HG02970 (cell line): ENCODE results near the gene PIEZO2.

Experiments used
- ATAC-seq: cut with Tn5 transposase; IDR thresholded peaks from one replicate; pipeline ENCODE4 v1.9.1; 2021; ENCODE audit warnings: mild to moderate bottlenecking, moderate library complexity, moderate number of reproducible peaks; ENCODE audit not compliant: unreplicated experiment, low FRiP score

PIEZO2 gene

DNA sequence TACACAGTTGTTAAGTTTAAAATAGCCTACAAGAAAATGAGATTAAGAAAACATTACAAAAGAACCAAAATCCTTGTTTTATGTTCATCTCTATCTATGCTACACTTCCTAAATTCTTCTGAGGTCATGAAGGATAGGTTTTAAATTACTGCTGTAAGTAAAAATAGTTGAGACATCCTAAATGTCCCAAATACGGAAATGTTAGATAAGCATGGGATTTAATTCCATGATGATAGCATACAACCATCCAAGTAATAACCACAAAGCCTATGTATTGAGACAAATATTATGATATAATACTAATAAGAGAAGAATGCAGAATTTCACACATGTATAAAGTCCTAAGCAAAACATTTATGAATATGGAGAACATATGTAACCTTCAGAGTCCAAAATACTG, 34.1 kb downstream of the PIEZO2 start:
- no peak for ATAC-seq

DNA sequence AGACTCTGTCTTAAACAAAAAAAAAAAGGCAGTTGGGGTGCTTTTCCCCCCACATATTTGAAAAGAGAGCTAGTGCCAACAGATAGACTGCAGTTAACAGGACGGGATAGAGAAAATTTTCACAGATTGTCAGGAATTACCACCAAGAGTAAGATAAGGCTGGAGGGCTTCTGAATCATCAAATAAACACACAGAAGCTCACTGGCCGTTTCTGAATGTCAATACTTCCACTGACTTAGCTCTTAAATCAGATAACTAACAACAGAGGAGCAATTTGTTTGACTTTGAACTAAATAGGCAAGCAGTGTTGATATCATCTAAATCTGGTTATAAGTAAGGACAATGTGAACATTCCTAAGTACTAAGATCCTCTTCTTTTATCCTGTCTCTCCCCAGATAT, 34.7 kb downstream of the PIEZO2 start:
- no peak for ATAC-seq

DNA sequence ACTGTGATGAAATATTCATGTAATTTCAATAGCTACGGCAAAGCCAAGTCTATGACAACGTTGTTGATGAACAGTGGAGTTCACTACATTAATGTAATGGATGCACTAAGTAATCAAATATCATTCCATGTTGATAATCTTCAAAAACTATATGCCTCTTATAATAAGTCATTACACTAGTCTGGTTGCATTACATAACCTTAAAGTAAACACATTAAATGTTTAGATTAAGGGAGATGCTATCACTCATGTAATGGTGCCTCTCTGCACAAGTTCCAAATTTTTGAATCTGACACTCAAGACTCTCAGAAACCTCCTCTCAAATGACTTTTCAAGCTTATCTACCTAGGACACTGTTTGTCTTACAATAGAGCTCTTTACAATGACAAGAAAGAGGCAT, 35.4 kb downstream of the PIEZO2 start:
- no peak for ATAC-seq

DNA sequence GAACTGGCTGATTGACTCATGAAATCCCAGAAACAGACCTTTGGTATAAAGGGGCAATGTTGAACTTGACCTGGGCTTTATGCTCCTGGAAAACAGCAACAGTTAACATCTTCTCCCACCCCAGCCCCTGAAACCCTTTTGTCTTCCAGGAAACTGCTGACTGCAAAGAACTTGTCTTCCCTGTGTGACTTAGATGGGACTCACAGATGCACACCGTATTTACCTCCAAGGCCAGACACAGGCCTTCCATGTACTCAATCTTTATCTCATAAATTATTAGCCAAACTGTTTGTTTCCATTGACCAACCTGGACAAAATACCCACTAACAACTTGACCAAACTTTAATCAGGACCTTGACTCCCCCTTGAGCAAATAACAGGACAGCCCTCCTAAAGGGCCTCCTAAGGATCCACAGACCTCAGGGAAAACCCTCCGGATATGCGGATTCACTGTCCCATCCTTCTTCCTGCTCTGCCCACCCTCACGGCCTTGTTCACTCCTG, 36.3 kb downstream of the PIEZO2 start:
- no peak for ATAC-seq

DNA sequence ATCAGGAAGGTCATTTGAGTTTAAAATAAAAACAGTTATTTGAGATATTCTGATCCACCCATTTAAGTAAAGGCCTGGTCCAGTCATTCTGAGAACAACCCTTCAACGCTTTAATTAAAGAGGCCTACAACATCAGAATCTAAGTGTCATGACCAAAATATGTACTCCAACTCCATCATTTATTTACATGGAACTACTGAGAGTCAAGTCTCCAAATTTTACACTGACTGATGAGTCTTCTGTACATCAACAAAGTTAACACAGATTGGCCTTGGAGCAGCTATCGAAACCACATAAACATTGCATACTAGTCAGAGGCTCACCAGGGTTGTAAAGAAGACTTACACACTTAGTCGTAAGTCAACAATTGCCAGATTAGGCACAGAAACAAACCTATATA, 37.1 kb downstream of the PIEZO2 start:
- ATAC-seq: no peak

DNA sequence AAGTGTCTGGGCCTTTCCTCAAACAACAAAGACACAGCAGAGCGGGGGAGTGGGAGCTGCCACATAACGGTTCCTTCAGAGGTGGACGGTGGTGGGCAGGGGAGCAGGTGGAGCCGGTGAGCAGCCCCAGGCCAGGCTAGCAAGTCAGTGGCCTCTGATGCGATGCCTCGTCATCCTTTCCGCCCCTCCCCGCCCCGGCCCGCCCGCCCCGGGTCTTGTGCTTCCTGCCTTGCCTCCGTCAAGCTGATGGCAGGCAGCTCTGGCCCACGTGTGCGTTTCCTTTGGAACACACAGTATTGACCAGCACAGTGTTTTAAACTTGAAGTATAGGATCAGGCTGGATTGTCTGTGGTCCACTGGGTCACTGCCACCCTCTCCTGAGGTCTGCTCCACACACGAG, 38.9 kb downstream of the PIEZO2 start:
- ATAC-seq: no peak

DNA sequence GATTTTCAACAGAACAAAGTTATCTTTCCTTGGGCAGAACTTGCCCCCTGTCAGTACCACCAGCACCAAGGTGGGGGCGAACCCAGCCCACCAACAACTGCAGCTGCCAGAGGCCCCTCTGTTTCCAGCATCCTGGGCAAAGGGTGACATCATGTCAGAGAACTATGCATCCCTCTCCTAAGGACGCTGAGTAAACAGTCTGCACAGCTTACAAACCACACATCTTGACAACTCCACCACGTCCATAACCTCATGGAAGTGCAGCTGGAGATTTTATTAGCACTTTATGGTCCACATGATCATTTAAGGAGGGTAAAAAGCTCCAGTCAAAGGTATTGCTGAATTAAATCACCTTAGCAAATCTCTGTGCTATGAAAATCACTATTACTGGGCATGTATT, 40.4 kb downstream of the PIEZO2 start:
- no peak for ATAC-seq

DNA sequence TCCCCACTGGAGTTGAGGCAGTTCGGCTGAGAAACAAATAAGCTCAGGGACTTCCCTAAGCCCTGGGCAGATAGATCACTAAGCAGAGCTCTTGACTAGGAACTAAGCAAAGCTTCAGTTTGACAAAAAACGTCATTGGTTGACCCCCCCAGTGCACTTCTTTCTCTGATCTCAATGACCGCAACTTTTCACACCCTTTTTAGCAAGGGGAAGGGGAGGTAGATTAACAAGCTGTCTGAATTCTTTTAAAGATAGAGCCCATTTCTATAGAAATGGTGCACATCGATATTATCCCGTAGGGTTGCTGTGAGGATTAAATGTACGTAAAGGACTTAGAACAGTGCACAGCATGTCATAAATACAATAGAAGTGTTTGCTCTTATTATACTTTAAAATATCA, 42.5 kb downstream of the PIEZO2 start:
- no peak for ATAC-seq

DNA sequence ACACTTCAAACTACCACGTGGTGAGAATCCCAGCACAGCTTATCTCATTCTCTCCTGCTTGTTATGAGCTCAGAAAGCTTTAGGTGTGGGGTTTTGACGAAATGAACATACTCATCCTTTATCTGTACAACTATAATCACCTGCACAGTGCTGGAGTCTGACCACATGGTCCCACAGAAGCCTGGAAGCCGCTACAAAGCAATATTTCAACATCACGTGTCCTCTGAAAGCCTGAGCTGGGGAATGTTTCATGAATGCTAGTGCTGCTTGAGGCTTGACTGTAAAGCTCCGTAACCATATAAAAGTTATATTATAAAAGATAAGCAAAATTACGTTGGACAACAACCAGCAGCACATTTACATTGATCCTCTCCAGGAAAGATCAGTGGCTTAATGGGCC, 43.9 kb downstream of the PIEZO2 start:
- ATAC-seq: no peak

DNA sequence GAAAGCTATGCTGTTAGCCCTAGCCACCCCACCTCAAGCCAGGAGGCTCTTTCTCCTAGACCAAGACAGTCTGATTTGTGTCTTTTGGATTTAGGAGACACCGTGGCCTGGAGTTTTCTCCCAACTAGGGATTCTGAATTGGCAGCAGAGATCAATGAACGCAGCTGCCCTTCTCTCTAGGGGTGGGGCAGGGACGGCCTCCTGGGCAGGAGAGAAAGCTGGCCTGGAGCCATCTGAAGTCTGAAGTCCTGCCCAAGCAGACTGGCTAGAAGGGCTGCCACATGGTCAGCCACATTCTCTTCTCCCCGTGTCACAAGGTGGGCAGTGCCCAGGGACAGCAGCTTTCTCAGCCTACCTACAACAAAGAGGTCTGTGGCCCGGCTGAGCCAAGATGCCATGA, 45.1 kb downstream of the PIEZO2 start:
- ATAC-seq: no peak

DNA sequence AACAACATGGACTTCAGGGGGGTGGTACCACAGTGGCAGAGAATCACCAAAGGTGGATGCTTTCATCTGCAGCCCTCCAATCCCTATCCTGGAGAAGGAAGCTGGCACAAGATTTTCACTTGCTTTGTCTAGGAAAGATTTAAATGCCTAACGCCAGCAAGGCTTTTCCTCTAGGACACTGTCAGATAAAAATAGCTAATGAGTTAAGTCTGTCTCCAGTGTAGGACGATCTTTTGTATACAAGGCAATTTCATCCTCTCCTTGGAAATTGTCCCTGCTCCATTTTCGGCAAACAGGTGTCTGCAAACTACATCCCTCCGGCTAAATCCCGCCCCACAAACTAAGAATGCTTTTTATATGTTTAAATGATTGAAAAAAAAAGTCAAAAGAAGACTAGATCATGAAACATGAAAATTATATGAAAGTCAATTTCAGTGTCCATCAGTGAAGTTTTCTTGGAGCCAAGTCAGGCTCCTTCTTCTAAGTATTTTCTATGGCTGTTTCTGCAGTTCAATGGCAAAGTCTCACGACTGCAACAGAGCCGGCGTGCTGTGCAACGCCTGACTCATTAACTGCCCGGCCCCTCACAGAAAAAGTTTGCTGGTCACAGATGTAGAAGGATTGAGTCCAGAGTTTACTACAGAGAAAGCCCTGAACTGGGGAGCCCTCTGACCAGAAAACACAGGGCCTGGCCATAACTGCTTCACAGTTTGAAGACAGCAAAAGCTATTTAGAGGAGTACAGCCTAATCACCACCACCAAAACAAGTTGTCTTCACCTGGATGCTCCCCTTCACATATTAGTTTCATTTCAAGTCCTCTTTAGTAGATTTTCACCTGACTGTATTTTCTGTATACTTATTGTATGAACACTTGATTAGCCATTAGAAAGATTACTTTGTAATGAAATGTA, 52.3 kb downstream of the PIEZO2 start:
- no peak for ATAC-seq

DNA sequence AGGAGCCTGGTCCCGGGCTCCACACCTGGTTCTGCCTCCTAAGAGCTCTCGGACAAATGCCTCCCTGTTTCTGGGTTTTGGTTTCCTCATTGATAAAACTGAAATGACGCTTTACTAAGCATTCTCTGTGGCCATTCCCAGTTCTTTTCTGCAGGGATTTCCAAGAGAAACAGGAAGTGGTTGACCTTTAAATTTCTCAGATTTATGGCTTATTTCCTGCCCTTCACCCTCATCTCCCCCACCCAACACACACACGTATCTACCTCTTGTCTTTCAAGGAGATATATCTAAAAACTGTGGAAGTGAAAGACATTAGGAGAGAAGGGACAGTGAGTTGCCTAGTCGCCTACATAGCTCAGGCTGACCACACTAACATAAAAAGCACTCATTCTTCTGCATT, 53.0 kb downstream of the PIEZO2 start:
- ATAC-seq: no peak

DNA sequence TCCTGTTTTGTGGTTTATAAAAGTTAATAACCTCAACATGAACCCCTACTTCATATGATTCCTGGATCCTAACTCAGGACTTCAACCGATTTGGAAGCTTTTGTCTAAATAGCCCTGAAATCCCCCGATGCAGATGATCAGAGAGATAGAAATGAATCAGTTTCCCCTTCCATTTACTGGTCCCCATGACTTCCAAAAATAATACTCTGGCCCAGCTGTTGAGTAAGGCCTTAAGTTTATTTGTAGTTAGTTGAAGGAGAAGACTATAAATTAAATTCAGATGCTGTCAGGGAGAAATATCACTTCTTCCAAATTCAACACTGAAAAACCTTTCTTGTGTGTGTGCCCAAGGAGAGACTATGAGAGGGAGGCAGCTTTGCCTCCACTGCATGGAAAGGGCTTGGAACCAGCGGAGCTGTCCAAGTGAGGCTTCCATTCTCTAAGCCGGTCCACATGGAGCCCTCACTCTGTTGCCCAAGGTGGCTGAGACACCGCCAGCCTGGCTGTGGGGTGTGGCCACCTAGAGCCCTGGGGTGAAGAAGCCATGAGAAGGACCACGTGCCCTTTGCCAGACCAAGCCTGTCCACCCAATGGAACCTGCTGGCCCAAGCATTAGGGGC, 53.6 kb downstream of the PIEZO2 start:
- ATAC-seq: no peak

DNA sequence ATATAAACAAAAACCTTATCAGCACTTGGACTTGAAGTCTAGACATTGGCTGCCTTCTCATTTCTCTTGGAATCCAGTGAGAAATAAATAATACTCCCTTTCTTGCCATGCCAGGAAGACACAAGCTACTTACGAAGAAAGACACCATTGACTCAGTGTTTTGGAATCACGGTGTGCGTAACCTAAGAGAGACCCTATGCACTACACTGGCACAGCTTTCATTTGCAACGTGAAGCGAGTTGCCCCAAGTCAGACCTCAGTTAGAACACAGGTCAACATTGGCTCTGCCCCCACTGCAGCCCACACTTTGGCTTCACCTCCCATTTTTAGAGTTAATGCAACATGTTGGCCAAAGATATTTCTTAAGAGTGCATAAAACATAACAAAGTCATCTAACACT, 54.2 kb downstream of the PIEZO2 start:
- no peak for ATAC-seq

DNA sequence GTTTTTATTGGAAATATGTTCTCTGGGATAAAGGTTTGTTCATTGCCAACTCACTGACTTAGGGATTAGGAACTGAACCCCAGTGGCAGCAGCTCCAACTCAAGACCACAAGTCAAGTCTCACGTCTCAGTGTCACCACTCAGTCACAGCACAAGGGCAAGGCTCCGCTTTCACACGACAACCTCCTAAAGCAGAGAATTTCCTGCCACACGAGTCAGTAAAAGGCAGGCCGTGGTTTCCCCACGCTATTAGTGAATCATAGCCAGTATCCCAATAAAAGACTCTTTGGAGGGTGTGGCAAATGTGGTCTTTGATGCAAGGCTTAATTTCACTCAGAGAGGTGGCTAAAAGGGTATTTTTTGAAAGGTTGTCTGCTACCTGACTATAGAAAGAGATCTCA, 57.6 kb downstream of the PIEZO2 start:
- no peak for ATAC-seq

DNA sequence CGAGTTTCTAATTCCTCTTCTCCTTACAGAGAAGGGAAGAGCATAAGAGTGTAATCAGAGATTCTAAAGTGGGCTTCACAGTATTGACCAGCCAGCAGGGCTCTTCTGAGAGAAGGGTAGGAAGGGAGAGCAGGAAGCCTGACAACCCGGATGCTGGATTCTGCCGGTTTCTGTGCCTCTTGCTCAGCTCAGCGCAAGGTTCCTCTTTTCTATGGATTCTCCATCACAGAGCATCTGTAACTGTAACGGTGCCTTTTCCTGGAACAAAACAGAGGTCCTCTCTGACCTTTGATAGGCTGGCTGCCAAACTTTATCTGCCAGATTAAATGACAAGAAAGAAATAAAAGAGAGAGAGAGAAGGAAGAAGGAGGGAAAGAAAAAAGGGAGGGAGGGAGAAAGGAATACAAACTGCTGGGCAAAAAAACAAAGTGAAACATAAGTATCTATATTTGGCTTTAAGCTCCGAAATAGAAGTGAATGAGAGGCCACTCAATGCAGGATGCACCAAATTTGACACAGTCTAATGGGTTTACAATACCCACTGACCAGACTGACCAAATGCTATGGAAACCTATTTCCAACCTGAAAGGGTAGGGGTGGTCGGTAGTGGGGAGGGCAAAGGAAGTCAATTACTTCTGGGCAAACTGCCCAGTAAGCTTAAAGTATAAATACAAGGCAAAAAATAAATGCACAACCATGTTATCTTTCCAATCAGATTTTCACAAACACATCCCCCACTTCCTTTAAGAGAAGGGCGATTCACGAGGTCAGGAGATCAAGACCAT, 59.2 kb downstream of the PIEZO2 start:
- no peak for ATAC-seq

DNA sequence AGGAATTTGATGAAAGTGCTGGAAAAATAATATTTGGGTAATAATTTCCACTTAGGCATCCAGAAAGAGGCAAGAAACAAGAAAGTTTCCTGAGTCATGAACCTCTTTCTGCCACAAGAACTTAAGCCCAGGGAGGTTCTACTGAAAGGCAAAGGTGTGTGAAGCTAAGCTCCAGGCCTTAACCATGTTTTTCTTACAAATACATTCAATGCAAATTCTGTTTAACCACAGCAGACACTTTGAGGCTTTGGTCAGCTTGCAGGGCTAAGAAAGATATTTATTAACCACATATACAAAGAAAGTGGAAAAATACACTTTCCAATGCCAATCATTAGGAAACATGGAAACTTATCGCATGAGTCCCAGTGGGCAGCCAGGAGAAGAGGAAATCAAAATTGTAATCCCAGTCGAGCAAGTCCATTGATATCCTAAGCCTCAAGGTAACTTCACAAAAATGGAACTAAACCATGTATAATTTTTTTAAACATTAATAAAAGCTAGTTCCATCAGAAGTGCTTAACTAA, 68.3 kb downstream of the PIEZO2 start:
- no peak for ATAC-seq

DNA sequence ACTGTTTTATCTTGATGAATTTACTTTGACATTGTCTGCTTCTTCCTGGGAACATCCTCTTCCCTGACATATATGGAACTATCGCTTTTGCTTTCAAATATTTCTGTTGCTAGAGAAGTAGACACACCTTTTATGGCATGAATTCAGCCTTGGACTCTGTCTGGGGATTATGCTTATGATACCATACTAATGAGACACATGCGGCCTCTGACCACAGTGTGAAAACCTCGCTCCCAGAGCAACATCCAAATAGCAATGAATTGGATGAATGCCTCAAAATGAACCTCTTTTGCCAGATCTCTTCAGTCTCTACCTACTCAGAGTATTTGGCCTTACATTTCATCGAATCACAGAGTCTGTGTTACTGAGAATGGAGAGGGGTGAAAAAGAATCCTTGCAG, 70.9 kb downstream of the PIEZO2 start:
- ATAC-seq: no peak

DNA sequence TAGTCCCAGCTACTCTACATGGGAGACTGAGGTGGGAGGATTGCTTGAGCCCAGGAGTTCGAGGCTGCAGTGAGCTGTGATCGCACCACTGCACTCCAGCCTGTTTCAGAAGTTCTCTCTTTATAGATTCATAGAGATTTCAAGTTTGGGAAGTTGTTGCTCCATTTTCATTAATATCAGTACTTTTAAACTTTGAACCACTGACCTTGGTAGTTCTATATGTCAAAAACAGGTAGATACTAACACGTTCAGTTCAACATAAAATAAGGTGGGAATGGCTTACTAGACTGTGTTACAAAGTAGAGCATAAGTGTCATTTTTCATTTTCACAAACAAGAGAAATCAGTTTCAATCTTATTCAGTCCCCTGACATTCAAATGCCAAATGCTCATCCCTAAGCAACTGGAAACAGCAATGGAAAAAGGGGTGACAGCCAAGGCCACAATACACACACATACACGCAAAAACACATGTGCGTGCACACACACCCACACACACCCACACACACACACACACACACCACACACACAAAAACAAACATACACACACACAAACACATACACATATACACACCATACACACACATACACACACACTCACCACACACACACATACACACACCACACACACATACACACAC, 71.7 kb downstream of the PIEZO2 start:
- ATAC-seq: no peak

DNA sequence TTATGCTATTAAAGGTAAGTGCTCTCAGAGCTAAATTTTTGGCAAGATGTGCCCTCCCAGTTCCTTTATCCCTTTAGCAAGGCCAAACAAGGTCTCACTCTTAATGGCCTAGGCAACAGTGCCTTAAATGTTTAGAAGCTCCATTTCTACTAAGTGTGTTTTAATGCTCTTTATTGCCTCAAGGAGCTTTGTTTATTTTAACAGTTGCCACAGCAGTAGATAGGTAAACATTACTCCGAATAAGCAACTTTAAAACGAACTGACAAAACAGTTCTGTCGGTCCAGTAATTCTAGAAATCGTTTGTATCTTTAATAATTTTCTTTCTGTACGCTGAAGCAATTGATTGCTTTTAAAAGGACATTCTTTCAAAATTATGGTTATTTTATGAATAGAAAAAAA, 74.5 kb downstream of the PIEZO2 start:
- no peak for ATAC-seq
